Esophagus squamous epithelium (tissue), 4 donors: Measurements from ENCODE around the gene SP100.

Experiments
- CTCF ChIP-seq, 6 experiments: fragments of 450-650 bp in 4 of 6; fragments of 200-600 bp in 2 of 6; sonication (generic) in 2 of 6; IDR thresholded peaks; one replicate each; pipeline ENCODE4 v1.5.1; 2016 to 2019; ENCODE audit warnings: antibody characterized with exemption in 6 of 6, mild to moderate bottlenecking in 4 of 6, moderate library complexity in 4 of 6
- POLR2A ChIP-seq, 4 donors: fragments of 450-650 bp; IDR thresholded peaks; one replicate each; pipeline ENCODE4 v1.6.1; 2017; ENCODE audit warnings: antibody characterized with exemption in 4 of 4, mild to moderate bottlenecking in 4 of 4, moderate library complexity in 3 of 4

GRCh38 chr2:230575642-230576324, 159.8 kb downstream of the SP100 start:
- no peak for TF ChIP-seq CTCF (IDR thresholded peaks at IDR 0.05)
- no peak for TF ChIP-seq POLR2A (IDR thresholded peaks at IDR 0.05)
